Esophagus squamous epithelium (tissue), 4 donors: Measurements from ENCODE around the gene PLEKHS1.

Experiments used
- CTCF ChIP-seq, 6 experiments: fragments of 450-650 bp in 4 of 6; fragments of 200-600 bp in 2 of 6; sonication (generic) in 2 of 6; IDR thresholded peaks; one replicate each; pipeline ENCODE4 v1.5.1; 2016 to 2019; ENCODE audit warnings: antibody characterized with exemption in 6 of 6, mild to moderate bottlenecking in 4 of 6, moderate library complexity in 4 of 6
- POLR2A ChIP-seq, 4 donors: fragments of 450-650 bp; IDR thresholded peaks; one replicate each; pipeline ENCODE4 v1.6.1; 2017; ENCODE audit warnings: antibody characterized with exemption in 4 of 4, mild to moderate bottlenecking in 4 of 4, moderate library complexity in 3 of 4

- no peak for TF ChIP-seq CTCF (IDR thresholded peaks at IDR 0.05)
- TF ChIP-seq POLR2A (IDR thresholded peaks at IDR 0.05): no peak
These were observed 51.5 kb downstream of the PLEKHS1 start for GRCh38 chr10:113802997-113803396.
